GM21390 (cell line): Measurements from ENCODE around the gene CCNI.
"Not testable (repeated sequence)": the region's sequence is repeated elsewhere in the genome, so short reads cannot be mapped to it uniquely, and the experiment has no call there.

Source experiments
- ATAC-seq: cut with Tn5 transposase; IDR thresholded peaks from one replicate; pipeline ENCODE4 v1.9.1; 2021; ENCODE audit not compliant: unreplicated experiment

Gene CCNI

GRCh38 chr4:77040854-77041725 lies 34.7 kb downstream of the CCNI start:
- no peak for ATAC-seq

- ATAC-seq, result no peak
These were observed 35.5 kb downstream of the CCNI start for GRCh38 chr4:77040270-77040669.

- no peak for ATAC-seq
These were observed 36.0 kb downstream of the CCNI start for GRCh38 chr4:77039796-77040195.

GRCh38 chr4:77037736-77038135 lies 38.1 kb downstream of the CCNI start:
- no peak for ATAC-seq

- ATAC-seq, result not testable (repeated sequence)
These were observed 38.6 kb downstream of the CCNI start for GRCh38 chr4:77037168-77037567.

- no peak for ATAC-seq
These were observed 39.6 kb downstream of the CCNI start for GRCh38 chr4:77036206-77036605.

- no peak for ATAC-seq
These were observed 40.6 kb downstream of the CCNI start for GRCh38 chr4:77035153-77035552.

GRCh38 chr4:77031544-77031943 lies 44.2 kb downstream of the CCNI start:
- ATAC-seq, result no peak

- ATAC-seq, result not testable (repeated sequence)
These were observed 46.0 kb downstream of the CCNI start for GRCh38 chr4:77029757-77030156.

- no peak for ATAC-seq
These were observed 47.5 kb downstream of the CCNI start for GRCh38 chr4:77028246-77028645.

GRCh38 chr4:77026322-77026704 lies 49.5 kb downstream of the CCNI start:
- no peak for ATAC-seq

GRCh38 chr4:77025643-77026321 lies 50.0 kb downstream of the CCNI start:
- peak; percentile 96 for ATAC-seq

GRCh38 chr4:77023920-77024319 lies 51.9 kb downstream of the CCNI start:
- ATAC-seq, result no peak

- ATAC-seq, result no peak
These were observed 53.1 kb downstream of the CCNI start for GRCh38 chr4:77022560-77023179.

GRCh38 chr4:77021614-77022089 lies 54.1 kb downstream of the CCNI start:
- no peak for ATAC-seq

GRCh38 chr4:77020017-77020416 lies 55.8 kb downstream of the CCNI start:
- ATAC-seq, result no peak

GRCh38 chr4:77015390-77015789 lies 60.4 kb downstream of the CCNI start:
- no peak for ATAC-seq

- ATAC-seq, result no peak
These were observed 61.5 kb downstream of the CCNI start for GRCh38 chr4:77014256-77014655.

- ATAC-seq, result no peak
These were observed 63.1 kb downstream of the CCNI start for GRCh38 chr4:77012726-77013125.

GRCh38 chr4:77010841-77011354 lies 64.9 kb downstream of the CCNI start:
- ATAC-seq, result no peak

GRCh38 chr4:77009511-77010115 lies 66.2 kb downstream of the CCNI start:
- ATAC-seq, result no peak
